Jurkat, Clone E6-1 (cell line): ENCODE results near the gene EHBP1.
"Not testable (repeated sequence)": the region's sequence is repeated elsewhere in the genome, so short reads cannot be mapped to it uniquely, and the experiment has no call there.

ENCODE experiments used
- DNase-seq: peaks from one replicate; pipeline ENCODE4 v3.0.0-alpha.2; 2011; ENCODE audit warnings: low read depth, low spot score
- H3K4me3 ChIP-seq: 2 replicates; pipeline ENCODE4 v1.5.1; 2011; ENCODE audit warnings: mild to moderate bottlenecking, low read length, control low read depth, moderate library complexity

The EHBP1 gene

GRCh38 chr2:62727259-62727867 is 21.9 kb downstream of the EHBP1 start:
- DNase-seq: no peak
- H3K4me3 ChIP-seq: no peak overlapping the region

DNA sequence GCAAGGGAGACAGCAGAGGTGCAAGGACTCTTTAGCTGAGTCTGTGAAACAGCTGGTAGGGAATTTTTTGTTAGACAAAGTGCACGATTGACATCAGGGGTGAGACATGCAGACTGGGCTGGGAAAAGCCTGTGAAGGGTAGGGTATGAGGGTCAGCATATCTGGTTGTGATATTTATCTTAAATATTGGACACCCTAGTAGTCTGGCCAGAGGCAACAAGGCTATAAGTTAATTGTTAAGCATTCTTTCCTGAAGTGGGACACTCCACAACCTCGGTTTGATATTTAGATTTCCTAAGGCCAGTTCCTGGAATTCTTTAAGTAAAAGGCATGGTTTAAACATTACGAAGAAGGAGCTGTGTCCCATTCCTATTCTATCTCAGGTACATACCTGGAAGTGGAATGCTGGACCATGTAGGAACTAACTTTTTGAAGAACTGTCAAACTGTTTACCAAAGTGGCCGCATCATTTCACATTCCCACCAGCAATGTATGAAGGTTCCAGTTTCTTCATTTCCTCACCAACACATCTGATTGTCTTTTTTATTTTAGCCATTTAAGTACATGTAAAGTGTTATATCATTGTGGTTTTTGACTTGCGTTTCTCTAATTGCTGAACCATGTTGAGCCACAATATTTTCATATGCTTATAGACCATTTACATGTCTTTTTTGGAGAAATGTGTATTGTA is 22.5 kb downstream of the EHBP1 start:
- H3K4me3 ChIP-seq: no peak overlapping the region
- no peak for DNase-seq

DNA sequence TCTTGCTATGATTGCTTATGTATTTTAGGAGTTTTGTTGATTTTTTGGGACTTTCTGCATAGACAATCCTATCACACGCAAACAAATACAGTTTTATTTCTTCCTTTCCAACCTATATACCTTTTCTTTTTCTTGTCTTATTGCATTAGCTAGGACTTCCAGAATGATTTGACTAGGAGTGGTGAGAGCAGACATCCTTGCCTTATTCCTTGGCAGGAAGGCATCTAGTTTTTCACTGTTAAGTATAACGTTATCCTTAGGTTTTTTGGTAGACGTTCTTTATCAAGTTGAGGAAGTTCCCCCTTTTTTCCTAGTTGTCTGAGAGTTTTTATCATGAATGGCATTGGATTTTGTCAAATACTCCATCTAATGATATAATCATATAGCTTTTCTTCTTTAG is 25.8 kb downstream of the EHBP1 start:
- H3K4me3 ChIP-seq: no peak overlapping the region
- no peak for DNase-seq

DNA sequence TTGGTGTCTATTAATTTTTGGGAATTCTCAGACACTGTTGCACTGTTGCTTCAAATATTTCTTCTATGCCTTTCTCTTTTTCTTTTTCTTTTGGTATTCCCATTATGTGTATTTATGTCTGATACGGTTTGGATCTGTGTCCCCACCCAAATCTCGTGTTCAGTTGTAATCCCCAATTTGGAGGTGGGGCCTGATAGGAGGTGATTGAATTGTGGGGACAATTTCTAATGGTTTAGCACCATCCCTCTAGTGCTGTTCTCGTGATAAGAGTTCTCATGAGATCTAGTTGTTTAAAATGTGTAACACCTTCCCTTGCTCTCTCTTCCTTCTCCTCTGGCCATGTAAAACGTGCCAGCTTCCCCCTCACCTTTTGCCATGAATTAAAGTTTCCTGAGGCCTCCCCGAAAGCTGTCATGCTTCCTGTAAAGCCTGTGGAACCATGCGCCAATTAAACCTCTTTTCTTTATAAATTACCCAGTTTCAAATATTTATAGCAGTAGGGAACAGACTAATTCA is 26.8 kb downstream of the EHBP1 start:
- no peak for DNase-seq

DNA sequence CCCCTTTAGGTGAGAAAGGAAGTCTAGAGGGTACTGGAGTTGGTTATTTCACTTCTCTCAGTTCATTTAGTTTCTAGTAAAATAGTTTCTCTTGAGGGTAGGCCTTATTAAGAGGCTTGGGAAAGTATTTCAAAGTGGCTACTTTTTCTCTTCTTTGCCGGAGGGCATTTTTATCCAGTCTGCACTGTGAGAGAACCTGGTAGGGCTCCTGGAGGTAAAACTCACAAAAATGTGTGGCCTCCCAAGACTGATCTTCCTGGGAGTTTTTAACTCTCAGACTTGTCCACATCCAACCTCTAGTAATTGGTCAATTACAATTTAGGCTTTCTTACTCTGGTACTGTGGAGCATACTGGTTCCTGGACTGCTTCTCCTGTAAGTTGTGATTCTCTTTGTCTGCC is 28.0 kb downstream of the EHBP1 start:
- H3K4me3 ChIP-seq: no peak overlapping the region

More for the DNA sequence above, 26.8 kb downstream of the EHBP1 start:
- H3K4me3 ChIP-seq: no peak overlapping the region

DNA sequence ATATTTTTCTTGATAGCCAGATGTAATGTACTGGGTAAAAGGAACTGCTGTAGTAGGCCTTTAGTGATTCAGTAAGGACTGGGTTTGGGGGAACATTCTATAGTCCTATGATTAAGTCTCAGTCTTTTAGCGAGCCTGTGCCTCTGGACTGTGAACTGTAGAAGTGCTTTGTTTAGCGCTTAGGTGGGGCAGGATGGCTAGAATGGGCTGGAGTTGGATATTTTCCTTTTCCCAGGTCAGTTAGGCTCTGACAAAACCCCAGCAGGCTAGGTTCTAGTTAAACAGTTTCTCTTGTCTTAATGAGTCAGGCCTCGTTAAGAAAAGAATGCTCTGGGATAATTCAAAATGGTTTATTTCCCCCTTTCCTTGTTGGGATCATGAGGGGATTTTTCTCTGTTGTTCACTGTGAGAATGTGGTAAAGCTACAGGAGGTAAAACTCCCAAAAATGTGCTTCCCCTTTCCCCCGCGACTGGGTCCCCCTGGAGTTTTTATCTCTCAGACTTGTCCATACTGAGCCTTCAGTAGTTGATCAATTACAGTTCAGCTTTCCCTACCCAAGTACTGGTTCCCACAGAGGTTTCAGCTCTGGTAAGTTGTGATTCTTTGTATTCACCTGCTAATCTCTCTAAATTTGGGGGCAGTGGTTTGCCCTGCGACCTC is 31.5 kb downstream of the EHBP1 start:
- DNase-seq: no peak
- no peak overlapping the region for H3K4me3 ChIP-seq

More for the DNA sequence above, 28.0 kb downstream of the EHBP1 start:
- DNase-seq: no peak

DNA sequence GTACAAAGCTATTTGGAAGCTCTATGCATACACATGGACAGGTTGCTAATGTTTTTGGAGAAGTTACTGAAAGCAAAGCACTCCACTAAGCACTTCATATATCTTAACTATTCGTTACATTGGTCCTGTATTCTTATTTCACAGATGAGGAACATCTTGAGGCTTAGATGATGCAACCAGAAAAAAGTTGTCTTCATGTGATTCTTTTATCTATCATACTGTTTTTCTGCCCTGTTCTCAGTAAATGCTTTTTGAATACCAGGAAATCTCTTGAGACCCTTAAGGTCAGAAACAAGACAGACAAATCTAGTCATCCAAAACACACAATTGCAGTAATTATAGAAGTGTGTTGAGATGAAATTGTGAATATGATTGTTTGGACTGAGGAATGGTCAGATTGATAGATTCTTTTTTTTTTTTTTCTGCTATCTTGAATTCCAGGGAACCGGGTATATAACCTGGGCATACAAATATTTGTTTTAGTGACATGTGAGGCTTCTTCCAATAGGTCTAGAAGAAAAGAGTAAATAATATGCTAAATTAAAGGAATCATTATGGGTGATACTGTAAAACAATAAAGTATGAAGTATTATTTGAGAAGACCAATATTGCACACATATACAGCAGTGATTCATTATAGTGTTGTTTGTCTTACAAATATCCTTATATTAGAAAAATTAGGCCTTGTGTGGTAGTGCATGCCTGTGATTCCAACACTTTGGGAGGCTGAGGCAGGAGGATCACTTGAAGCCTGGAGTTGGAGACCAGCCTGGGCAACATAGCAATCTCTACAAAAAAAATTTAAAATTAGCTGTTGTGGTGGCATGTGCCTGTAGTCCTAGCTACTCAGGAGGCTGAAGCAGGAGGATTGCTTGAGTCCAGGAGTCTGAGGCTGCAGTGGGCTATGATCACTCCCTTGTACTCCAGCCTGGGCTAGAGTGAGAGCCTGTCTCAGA is 33.7 kb downstream of the EHBP1 start:
- H3K4me3 ChIP-seq: no peak overlapping the region
- no peak for DNase-seq

- H3K4me3 ChIP-seq: no peak overlapping the region
Observed at GRCh38 chr2:62740221-62740620, 34.7 kb downstream of the EHBP1 start.

GRCh38 chr2:62741127-62741526 is 35.6 kb downstream of the EHBP1 start:
- H3K4me3 ChIP-seq: no peak overlapping the region
- no peak for DNase-seq

More at GRCh38 chr2:62740221-62740620, 34.7 kb downstream of the EHBP1 start:
- no peak for DNase-seq

DNA sequence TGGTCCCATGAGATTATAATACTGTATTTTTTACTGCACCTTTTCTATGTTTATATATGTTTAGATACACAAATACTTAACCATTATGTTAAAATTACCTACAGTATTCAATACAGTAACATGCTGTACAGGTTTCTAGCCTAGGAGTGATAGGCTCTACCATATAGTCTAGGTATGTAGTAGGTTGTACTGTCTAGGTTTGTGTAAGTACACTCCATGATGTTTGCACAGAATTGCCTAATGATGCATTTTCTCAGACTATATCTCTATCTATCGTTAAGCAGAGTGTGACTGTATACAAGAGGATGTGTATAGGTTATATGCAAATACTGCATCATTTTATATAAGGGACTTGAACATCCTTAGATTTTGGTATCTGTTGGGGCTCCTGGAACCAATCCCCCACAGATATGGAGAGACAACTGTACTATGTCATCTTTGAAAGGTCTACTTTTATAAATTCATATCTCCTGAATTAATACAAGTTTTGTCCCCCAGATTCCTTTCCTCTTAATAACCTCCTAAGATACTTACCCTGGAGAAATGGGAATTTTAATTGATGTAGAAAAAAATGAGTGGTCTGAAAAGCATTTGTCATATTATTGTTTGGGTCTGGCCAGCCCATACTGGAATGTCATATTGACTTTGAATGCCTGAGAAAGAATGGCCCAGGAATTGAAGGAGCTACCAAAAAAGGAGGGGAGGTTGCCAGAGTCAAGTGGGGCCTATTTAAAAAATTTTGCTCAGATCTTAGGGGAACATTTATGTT is 36.6 kb downstream of the EHBP1 start:
- DNase-seq: no peak
- H3K4me3 ChIP-seq: no peak overlapping the region

GRCh38 chr2:62743506-62743905 is 38.0 kb downstream of the EHBP1 start:
- DNase-seq: no peak
- H3K4me3 ChIP-seq: no peak overlapping the region

DNA sequence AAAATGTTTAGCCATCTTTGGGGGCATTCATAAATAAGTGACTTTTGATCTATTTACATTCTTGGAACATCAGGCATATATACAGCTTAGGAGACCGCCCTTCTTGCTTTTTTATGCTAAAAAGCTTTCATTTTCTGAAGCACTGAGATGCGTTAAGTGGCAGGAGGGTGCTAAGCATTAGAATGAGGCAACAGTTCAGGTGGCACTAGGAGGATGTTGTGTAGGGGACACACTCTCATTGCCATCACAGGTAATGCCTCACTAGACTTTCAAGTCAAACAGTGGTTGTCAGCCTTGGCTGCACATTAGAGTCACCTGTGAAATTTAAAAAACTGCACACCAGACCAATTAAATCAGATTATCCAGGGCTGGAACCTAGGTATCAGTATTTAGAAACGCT is 39.1 kb downstream of the EHBP1 start:
- no peak overlapping the region for H3K4me3 ChIP-seq
- DNase-seq: no peak

DNA sequence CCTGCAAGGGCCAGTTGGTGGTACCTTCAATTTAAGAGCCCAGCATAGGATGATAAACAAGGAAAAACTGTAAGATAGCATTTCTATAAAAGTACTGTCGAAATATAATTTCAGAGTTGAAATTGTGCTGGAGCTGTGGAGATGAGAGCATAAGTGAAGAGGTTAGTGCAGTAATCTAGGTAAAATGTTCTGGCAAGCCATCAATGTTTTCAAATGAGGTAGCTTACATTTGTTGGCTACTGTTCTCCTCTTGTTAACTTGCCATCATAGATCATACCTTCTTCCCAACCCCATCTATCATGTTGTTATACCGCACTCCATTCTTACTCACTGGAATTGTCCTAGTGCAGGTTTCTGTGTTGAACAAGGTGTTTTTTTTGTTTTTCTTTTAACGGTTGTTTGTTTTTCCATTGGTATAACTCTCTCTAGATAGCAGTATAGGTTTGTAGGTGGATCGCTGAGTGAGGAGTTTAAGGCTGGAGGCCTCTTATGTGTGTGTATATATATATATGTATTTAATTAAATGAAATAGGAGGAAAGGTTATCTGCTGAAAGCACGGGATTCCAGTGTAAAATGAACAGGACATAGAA is 40.5 kb downstream of the EHBP1 start:
- no peak overlapping the region for H3K4me3 ChIP-seq
- DNase-seq: no peak

- no peak for DNase-seq
- no peak overlapping the region for H3K4me3 ChIP-seq
Observed at GRCh38 chr2:62747169-62747568, 41.7 kb downstream of the EHBP1 start.

- DNase-seq: no peak
- H3K4me3 ChIP-seq: no peak overlapping the region
Observed at GRCh38 chr2:62747876-62748275, 42.4 kb downstream of the EHBP1 start.

GRCh38 chr2:62749111-62749510 is 43.6 kb downstream of the EHBP1 start:
- not testable (repeated sequence) for DNase-seq

GRCh38 chr2:62757029-62757428 is 51.5 kb downstream of the EHBP1 start:
- DNase-seq: no peak
- H3K4me3 ChIP-seq: no peak overlapping the region

More at GRCh38 chr2:62749111-62749510, 43.6 kb downstream of the EHBP1 start:
- not testable (repeated sequence) for H3K4me3 ChIP-seq

DNA sequence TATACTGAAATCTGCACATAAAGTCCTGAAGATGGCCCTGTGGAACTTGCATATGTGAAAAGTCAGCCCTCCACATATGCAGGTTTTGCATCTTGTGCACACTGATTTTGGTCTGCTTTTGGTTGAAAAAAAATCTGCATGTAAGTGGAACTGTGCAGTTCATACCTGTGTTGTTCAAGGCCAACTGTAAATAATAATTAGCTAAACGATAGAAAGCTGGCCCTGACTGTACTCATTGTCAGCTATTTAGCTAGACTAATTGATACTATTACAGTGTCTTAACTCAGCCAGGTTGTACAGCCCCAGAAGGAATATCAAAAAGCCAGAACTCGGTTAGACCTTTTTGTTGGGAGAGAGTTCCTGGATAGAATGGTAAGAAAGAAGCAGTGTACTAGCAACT is 54.5 kb downstream of the EHBP1 start:
- no peak overlapping the region for H3K4me3 ChIP-seq
- DNase-seq: no peak
